DND-41 (cell line): ENCODE data around the gene THSD4.
A peak's percentile ranks its signal among the peaks of the same experiment; 100 is the strongest.

ENCODE experiments used
- ATAC-seq: fragments of 200-7000 bp; cut with Tn5 transposase; 3 replicates; pipeline ENCODE4 v1.9.1; 2021; ENCODE audit warnings: low read depth; ENCODE audit not compliant: insufficient read depth
- DNase-seq: peaks from one replicate; pipeline ENCODE4 v3.0.0-alpha.2; 2020
- H2AFZ ChIP-seq: 2 replicates; pipeline ENCODE4 v1.6.0; 2012; ENCODE audit warnings: low read depth, low read length
- H3K27ac ChIP-seq: 2 replicates; pipeline ENCODE4 v1.5.1; 2012; ENCODE audit warnings: low read length, inconsistent platforms
- H3K27me3 ChIP-seq: fragments of 200-600 bp; sonication (generic); 2 replicates; pipeline ENCODE4 v1.6.0; 2012; ENCODE audit warnings: low read length, mild to moderate bottlenecking, inconsistent platforms; ENCODE audit not compliant: insufficient read depth, poor library complexity
- H3K36me3 ChIP-seq: 2 replicates; pipeline ENCODE4 v1.5.1; 2012; ENCODE audit warnings: low read length, inconsistent platforms; ENCODE audit not compliant: insufficient read depth
- H3K4me1 ChIP-seq: 2 replicates; pipeline ENCODE4 v1.5.1; 2012; ENCODE audit warnings: mild to moderate bottlenecking, low read length; ENCODE audit not compliant: insufficient read depth
- H3K4me2 ChIP-seq: 2 replicates; pipeline ENCODE4 v1.6.0; 2012; ENCODE audit warnings: mild to moderate bottlenecking, moderate library complexity, low read length, inconsistent platforms; ENCODE audit not compliant: insufficient read depth
- H3K4me3 ChIP-seq, 2 experiments: fragments of 200-600 bp in 1 of 2; shearing (Covaris generic) in 1 of 2; 2 replicates each; pipeline ENCODE4 v1.5.1; 2012 to 2016; ENCODE audit warnings: inconsistent platforms in 2 of 2, low read length in 2 of 2, mild to moderate bottlenecking in 2 of 2, low read depth in 1 of 2, moderate library complexity in 1 of 2
- H3K79me2 ChIP-seq: 2 replicates; pipeline ENCODE4 v1.6.0; 2012; ENCODE audit warnings: low read length, inconsistent platforms; ENCODE audit not compliant: insufficient read depth
- H3K9ac ChIP-seq: 2 replicates; pipeline ENCODE4 v1.6.0; 2012; ENCODE audit warnings: low read depth, mild to moderate bottlenecking, inconsistent platforms, low read length, moderate library complexity
- H3K9me3 ChIP-seq: 2 replicates; pipeline ENCODE4 v1.5.1; 2012; ENCODE audit warnings: low read length, moderate library complexity, mild to moderate bottlenecking, inconsistent platforms; ENCODE audit not compliant: insufficient read depth, severe bottlenecking
- H4K20me1 ChIP-seq: 2 replicates; pipeline ENCODE4 v1.6.0; 2012; ENCODE audit warnings: low read length; ENCODE audit not compliant: insufficient read depth
- EZH2 ChIP-seq: IDR thresholded peaks from 3 replicates; pipeline ENCODE4 v1.6.1; 2012; ENCODE audit warnings: borderline replicate concordance, low read depth, mild to moderate bottlenecking, moderate library complexity, low read length, inconsistent platforms; ENCODE audit not compliant: severe bottlenecking
- TF ChIP-seq, protein P1 (sequence below): IDR thresholded peaks from 2 replicates; pipeline ENCODE4 v1.5.1; 2012; ENCODE audit warnings: borderline replicate concordance, low read length, moderate library complexity, mild to moderate bottlenecking; ENCODE audit not compliant: poor library complexity, severe bottlenecking; ENCODE audit errors: extremely low read depth

THSD4 gene

DNA sequence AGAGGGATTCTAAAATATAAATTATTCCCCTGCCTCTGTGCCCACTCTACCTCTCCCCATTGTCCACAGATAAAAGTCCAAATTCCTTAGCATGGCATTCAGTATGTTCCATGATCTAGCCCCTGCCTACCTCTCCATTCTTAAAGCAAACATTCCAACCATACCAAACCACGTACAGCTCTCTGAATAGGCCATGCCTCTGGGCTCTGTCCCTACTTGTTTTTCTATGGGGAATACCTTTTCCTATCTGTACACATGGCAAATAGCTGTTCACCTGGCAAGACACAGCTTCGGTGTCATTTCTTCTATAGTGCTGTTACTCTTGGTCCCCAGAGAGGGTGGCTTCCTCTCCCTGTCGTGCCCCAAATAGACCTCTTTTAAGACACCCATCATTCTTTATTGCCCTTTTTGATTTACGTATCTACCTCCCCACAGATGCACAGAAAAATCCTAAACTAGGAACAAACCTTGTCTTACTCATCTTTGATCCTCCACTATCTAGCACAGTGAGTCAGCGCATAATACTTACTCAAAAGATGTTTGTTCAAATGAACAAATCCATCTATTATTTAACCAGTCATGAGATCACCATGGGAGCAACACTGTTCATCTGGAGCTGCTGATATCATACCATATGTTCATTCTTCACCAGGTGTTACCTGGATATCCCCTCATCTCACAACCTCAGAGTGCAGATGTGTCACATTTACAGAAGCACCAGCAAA is 329.8 kb downstream of the THSD4 start:
- Histone ChIP-seq H3K4me1 (no peaks in the 10 kb centered on the region), H3K9me3 (no peaks in the 10 kb centered on the region), H3K9ac (no peak overlapping the region), H2AFZ (no peak overlapping the region), H3K4me3 (no peak overlapping the region), H3K27me3 (no peaks in the 10 kb centered on the region), H3K4me2 (no peak overlapping the region), H3K79me2 (no peaks in the 10 kb centered on the region), H3K27ac (no peak overlapping the region), H4K20me1 (no peaks in the 10 kb centered on the region), H3K36me3 (no peaks in the 10 kb centered on the region)
- TF ChIP-seq, protein P1, sequence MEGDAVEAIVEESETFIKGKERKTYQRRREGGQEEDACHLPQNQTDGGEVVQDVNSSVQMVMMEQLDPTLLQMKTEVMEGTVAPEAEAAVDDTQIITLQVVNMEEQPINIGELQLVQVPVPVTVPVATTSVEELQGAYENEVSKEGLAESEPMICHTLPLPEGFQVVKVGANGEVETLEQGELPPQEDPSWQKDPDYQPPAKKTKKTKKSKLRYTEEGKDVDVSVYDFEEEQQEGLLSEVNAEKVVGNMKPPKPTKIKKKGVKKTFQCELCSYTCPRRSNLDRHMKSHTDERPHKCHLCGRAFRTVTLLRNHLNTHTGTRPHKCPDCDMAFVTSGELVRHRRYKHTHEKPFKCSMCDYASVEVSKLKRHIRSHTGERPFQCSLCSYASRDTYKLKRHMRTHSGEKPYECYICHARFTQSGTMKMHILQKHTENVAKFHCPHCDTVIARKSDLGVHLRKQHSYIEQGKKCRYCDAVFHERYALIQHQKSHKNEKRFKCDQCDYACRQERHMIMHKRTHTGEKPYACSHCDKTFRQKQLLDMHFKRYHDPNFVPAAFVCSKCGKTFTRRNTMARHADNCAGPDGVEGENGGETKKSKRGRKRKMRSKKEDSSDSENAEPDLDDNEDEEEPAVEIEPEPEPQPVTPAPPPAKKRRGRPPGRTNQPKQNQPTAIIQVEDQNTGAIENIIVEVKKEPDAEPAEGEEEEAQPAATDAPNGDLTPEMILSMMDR: no peak
- TF ChIP-seq EZH2: no peak
- ATAC-seq (no peak), DNase-seq (no peak)

DNA sequence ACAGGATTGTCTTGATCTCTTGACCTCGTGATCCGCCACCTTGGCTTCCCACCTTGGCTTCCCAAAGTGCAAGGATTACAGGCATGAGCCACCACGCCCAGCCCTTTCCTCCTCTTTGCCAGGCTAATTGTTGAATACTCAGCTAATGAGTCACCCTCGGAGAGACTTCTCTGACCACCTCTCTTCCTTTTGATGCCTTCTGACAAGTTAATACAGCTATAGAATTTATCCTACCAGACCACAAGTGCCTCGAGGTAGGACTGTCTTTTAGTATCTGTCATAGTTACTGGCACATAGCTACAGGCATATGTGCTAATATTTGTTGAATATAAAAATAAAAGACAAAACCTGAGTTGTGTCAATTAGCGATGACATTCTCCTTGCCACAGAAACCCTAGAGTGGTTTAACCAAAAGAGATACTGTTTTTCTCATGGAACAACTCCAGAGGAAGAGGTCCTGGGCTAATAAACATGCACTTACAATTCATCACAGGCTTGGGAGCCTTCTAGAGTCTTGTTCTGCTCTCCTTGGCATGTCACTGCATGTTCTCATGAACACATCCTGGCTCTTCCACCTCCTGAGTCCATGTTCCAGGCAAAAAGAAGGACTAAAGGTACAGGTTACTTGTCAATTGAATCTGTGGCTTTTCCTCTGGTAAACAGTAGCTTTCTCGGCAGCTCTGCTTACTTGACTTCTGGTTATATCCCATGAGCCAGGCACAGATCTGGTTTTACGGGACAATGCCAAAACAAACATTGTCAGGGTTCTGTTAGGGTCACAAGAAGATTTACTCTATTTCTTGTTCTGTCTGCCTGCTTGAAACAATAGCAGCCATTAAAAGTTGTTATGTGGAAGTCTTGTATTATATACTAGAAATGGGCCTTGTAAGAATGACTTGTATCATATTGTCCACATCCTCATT is 332.3 kb downstream of the THSD4 start:
- no peak overlapping the region for H3K27ac ChIP-seq
- H3K4me3 ChIP-seq: no peak overlapping the region
- H3K9ac ChIP-seq: no peak overlapping the region
- H3K79me2 ChIP-seq: no peaks in the 10 kb centered on the region
- no peak for DNase-seq
- no peaks in the 10 kb centered on the region for H3K36me3 ChIP-seq
- no peak overlapping the region for H2AFZ ChIP-seq
- H4K20me1 ChIP-seq: no peaks in the 10 kb centered on the region
- H3K9me3 ChIP-seq: no peaks in the 10 kb centered on the region
- no peaks in the 10 kb centered on the region for H3K27me3 ChIP-seq
- no peak overlapping the region for H3K4me2 ChIP-seq
- ATAC-seq: no peak
- TF ChIP-seq EZH2: no peak
- TF ChIP-seq, protein P1: no peak
- no peaks in the 10 kb centered on the region for H3K4me1 ChIP-seq

DNA sequence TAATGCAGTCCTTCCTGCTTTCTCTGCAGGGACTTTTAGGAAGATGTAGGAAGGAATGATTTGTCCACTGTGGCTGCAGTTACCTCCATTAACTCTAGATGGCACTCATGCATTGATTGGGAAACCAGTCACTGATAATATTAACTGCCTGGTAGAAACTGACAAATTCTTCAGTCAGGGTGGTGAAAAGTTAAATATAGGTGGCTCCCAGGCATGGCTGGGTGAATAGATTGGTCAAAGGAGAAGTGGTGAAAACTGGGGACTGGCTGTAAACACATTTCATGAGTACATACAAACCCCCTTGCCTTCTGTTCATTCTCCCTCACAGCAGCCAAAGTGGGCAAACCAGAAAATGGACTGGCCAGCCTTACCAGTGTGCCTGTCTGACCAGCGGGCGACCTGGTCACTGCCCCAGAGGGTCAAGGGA is 333.4 kb downstream of the THSD4 start:
- no peak for TF ChIP-seq EZH2
- TF ChIP-seq, protein P1: peak; percentile 75
- peak; percentile 11 for DNase-seq
- ATAC-seq: no peak
- H3K4me2 ChIP-seq: no peak overlapping the region
- no peaks in the 10 kb centered on the region for H3K9me3 ChIP-seq
- no peak overlapping the region for H3K4me3 ChIP-seq
- H3K27ac ChIP-seq: no peak overlapping the region
- H3K36me3 ChIP-seq: no peaks in the 10 kb centered on the region
- no peak overlapping the region for H2AFZ ChIP-seq
- no peaks in the 10 kb centered on the region for H3K4me1 ChIP-seq
- H4K20me1 ChIP-seq: no peaks in the 10 kb centered on the region
- H3K79me2 ChIP-seq: no peaks in the 10 kb centered on the region
- no peak overlapping the region for H3K9ac ChIP-seq
- no peaks in the 10 kb centered on the region for H3K27me3 ChIP-seq
